Activated CD4-positive, alpha-beta T cell treated with anti-CD3 and anti-CD28 coated beads for 36 hours (primary cell): ENCODE results near the gene SYNM. TPM values are rescaled to one million over a fixed set of nuclear protein-coding genes. Genes with fewer than 3 reads are reported as not detected.

Experiments
- ATAC-seq: fragments of 200-7000 bp; cut with Tn5 transposase; one replicate; pipeline ENCODE4 v1.10.0; 2021; ENCODE audit warnings: mild to moderate bottlenecking, moderate library complexity
- CTCF ChIA-PET: fragments of 350-600 bp; sonication (Branson Sonifier 250); formaldehyde crosslinking; loops from one replicate; lab custom pipeline; 2021; ENCODE audit warnings: antibody characterized with exemption; lab: Charles Lee
- POLR2A ChIA-PET: fragments of 350-600 bp; sonication (Branson Sonifier 250); formaldehyde crosslinking; loops from one replicate; lab custom pipeline; 2021; ENCODE audit warnings: antibody characterized with exemption, inconsistent platforms; lab: Charles Lee
- DNase-seq: peaks from one replicate; pipeline ENCODE4 v3.0.0-alpha.2; 2020
- H3K27ac Mint-ChIP-seq: one replicate; pipeline ENCODE4 v1.8.0; 2021; ENCODE audit warnings: mixed read lengths
- H3K27me3 Mint-ChIP-seq: one replicate; pipeline ENCODE4 v1.8.0; 2021; ENCODE audit warnings: mixed read lengths
- H3K36me3 Mint-ChIP-seq: one replicate; pipeline ENCODE4 v1.8.0; 2021; ENCODE audit warnings: low read depth, mixed read lengths
- H3K4me1 Mint-ChIP-seq: one replicate; pipeline ENCODE4 v1.8.0; 2021; ENCODE audit warnings: mixed read lengths
- H3K4me3 Mint-ChIP-seq: one replicate; pipeline ENCODE4 v1.8.0; 2021; ENCODE audit warnings: mild to moderate bottlenecking, moderate library complexity, mixed read lengths
- H3K9me3 Mint-ChIP-seq: one replicate; pipeline ENCODE4 v1.8.0; 2021; ENCODE audit warnings: low read depth, mixed read lengths
- intact Hi-C, 2 experiments: fragments of 100-400 bp; cut with DNase I in 1 of 2; cut with micrococcal nuclease in 1 of 2; formaldehyde crosslinking; loops; one replicate each; pipeline versions ENCODE4 v1.14.2 to v1.15.1; 2022 to 2024; cut with DNase I, micrococcal nuclease
- total RNA-seq, 2 experiments: library from RNA; stranded (reverse); gene quantifications; one replicate each; pipeline ENCODE4 v1.2.3, GENCODE V29; 2021

Gene SYNM
- total RNA-seq, 2 experiments from 2014 or later = 0.09 to 0.14 TPM

- no peak overlapping the region for H3K27ac Mint-ChIP-seq
- no peak overlapping the region for H3K4me3 Mint-ChIP-seq
- POLR2A ChIA-PET = no interaction called here
- CTCF ChIA-PET = interaction anchor here (0.6 to 1.1 kb wide), 4 partner anchors 25 to 315 kb away, joined by 3 to 7 read pairs (median 4); no protein-coding TSS in a partner anchor
- no peaks in the 10 kb centered on the region for H3K36me3 Mint-ChIP-seq
- no peaks in the 10 kb centered on the region for H3K27me3 Mint-ChIP-seq
- H3K4me1 Mint-ChIP-seq = no peaks in the 10 kb centered on the region
- no peak for DNase-seq
- ATAC-seq = no peak
- intact Hi-C loops = no loop called here
- H3K9me3 Mint-ChIP-seq = no peaks in the 10 kb centered on the region
Observed at GRCh38 chr15:99134317-99134821, 29.5 kb downstream of the SYNM start.

GRCh38 chr15:99135194-99135593 lies 30.3 kb downstream of the SYNM start:
- Mint-ChIP-seq H3K36me3 (no peaks in the 10 kb centered on the region), H3K4me3 (no peak overlapping the region), H3K27me3 (no peaks in the 10 kb centered on the region), H3K9me3 (no peaks in the 10 kb centered on the region), H3K4me1 (no peaks in the 10 kb centered on the region), H3K27ac (no peak overlapping the region)
- intact Hi-C loops = no loop called here
- CTCF ChIA-PET = interaction anchor here (0.9 to 1.0 kb wide), 3 partner anchors 26 to 78 kb away, joined by 3 to 5 read pairs (median 4); no protein-coding TSS in a partner anchor
- peak; percentile 60 for ATAC-seq
- POLR2A ChIA-PET = no interaction called here
- DNase-seq = peak; percentile 21

GRCh38 chr15:99137111-99137546 lies 32.2 kb downstream of the SYNM start:
- intact Hi-C loops = no loop called here
- no peak overlapping the region for H3K4me3 Mint-ChIP-seq
- ChIA-PET POLR2A (no interaction called here), CTCF (no interaction called here)
- H3K36me3 Mint-ChIP-seq = no peaks in the 10 kb centered on the region
- no peak overlapping the region for H3K27ac Mint-ChIP-seq
- ATAC-seq (no peak), DNase-seq (no peak)
- H3K9me3 Mint-ChIP-seq = no peaks in the 10 kb centered on the region
- no peaks in the 10 kb centered on the region for H3K27me3 Mint-ChIP-seq
- H3K4me1 Mint-ChIP-seq = no peaks in the 10 kb centered on the region

- POLR2A ChIA-PET = no interaction called here
- CTCF ChIA-PET = no interaction called here
- no peaks in the 10 kb centered on the region for H3K36me3 Mint-ChIP-seq
- H3K27ac Mint-ChIP-seq = no peak overlapping the region
- no peak overlapping the region for H3K4me3 Mint-ChIP-seq
- ATAC-seq = no peak
- H3K4me1 Mint-ChIP-seq = no peaks in the 10 kb centered on the region
- no peak for DNase-seq
- H3K27me3 Mint-ChIP-seq = no peaks in the 10 kb centered on the region
- no peaks in the 10 kb centered on the region for H3K9me3 Mint-ChIP-seq
- intact Hi-C loops = no loop called here
Observed at GRCh38 chr15:99137877-99138276, 33.0 kb downstream of the SYNM start.

- intact Hi-C loops = no loop called here
- Mint-ChIP-seq H3K36me3 (no peaks in the 10 kb centered on the region), H3K27me3 (no peaks in the 10 kb centered on the region), H3K27ac (no peak overlapping the region), H3K4me3 (no peak overlapping the region), H3K4me1 (no peaks in the 10 kb centered on the region), H3K9me3 (no peaks in the 10 kb centered on the region)
- ATAC-seq = no peak
- CTCF ChIA-PET = no interaction called here
- POLR2A ChIA-PET = no interaction called here
- DNase-seq = no peak
Observed at GRCh38 chr15:99138491-99138982, 33.7 kb downstream of the SYNM start.

- Mint-ChIP-seq H3K4me1 (no peaks in the 10 kb centered on the region), H3K36me3 (no peaks in the 10 kb centered on the region), H3K4me3 (no peak overlapping the region), H3K27me3 (no peaks in the 10 kb centered on the region), H3K27ac (no peak overlapping the region), H3K9me3 (no peaks in the 10 kb centered on the region)
- intact Hi-C loops = no loop called here
- DNase-seq (no peak), ATAC-seq (no peak)
- POLR2A ChIA-PET = no interaction called here
- CTCF ChIA-PET = interaction anchor here (0.6 kb wide), 1 partner anchor 30 kb away, joined by 3 read pairs; no protein-coding TSS in a partner anchor
Observed at GRCh38 chr15:99139276-99139675, 34.4 kb downstream of the SYNM start.

GRCh38 chr15:99140590-99140989 lies 35.7 kb downstream of the SYNM start:
- no peak overlapping the region for H3K27ac Mint-ChIP-seq
- intact Hi-C loops = no loop called here
- no peaks in the 10 kb centered on the region for H3K27me3 Mint-ChIP-seq
- no peaks in the 10 kb centered on the region for H3K9me3 Mint-ChIP-seq
- ATAC-seq (no peak), DNase-seq (no peak)
- H3K4me1 Mint-ChIP-seq = no peaks in the 10 kb centered on the region
- no peak overlapping the region for H3K4me3 Mint-ChIP-seq
- CTCF ChIA-PET = no interaction called here
- H3K36me3 Mint-ChIP-seq = no peaks in the 10 kb centered on the region
- POLR2A ChIA-PET = no interaction called here

GRCh38 chr15:99141943-99142342 lies 37.1 kb downstream of the SYNM start:
- POLR2A ChIA-PET = no interaction called here
- ATAC-seq (no peak), DNase-seq (no peak)
- Mint-ChIP-seq H3K27me3 (no peaks in the 10 kb centered on the region), H3K27ac (no peak overlapping the region), H3K9me3 (no peaks in the 10 kb centered on the region), H3K36me3 (no peaks in the 10 kb centered on the region), H3K4me1 (no peaks in the 10 kb centered on the region), H3K4me3 (no peak overlapping the region)
- intact Hi-C loops = no loop called here
- CTCF ChIA-PET = no interaction called here

GRCh38 chr15:99142562-99142961 lies 37.7 kb downstream of the SYNM start:
- CTCF ChIA-PET = interaction anchor here (1.2 kb wide), 1 partner anchor 10 kb away, joined by 4 read pairs; no protein-coding TSS in a partner anchor
- no peak for DNase-seq
- H3K27me3 Mint-ChIP-seq = no peaks in the 10 kb centered on the region
- intact Hi-C loops = no loop called here
- no peaks in the 10 kb centered on the region for H3K4me1 Mint-ChIP-seq
- no peak overlapping the region for H3K27ac Mint-ChIP-seq
- H3K4me3 Mint-ChIP-seq = no peak overlapping the region
- ATAC-seq = no peak
- H3K36me3 Mint-ChIP-seq = no peaks in the 10 kb centered on the region
- H3K9me3 Mint-ChIP-seq = no peaks in the 10 kb centered on the region
- POLR2A ChIA-PET = no interaction called here

GRCh38 chr15:99143242-99143641 lies 38.4 kb downstream of the SYNM start:
- H3K27me3 Mint-ChIP-seq = no peaks in the 10 kb centered on the region
- no peak overlapping the region for H3K4me3 Mint-ChIP-seq
- no peaks in the 10 kb centered on the region for H3K9me3 Mint-ChIP-seq
- ATAC-seq (no peak), DNase-seq (no peak)
- no peaks in the 10 kb centered on the region for H3K4me1 Mint-ChIP-seq
- H3K27ac Mint-ChIP-seq = no peak overlapping the region
- CTCF ChIA-PET = interaction anchor here (1.2 kb wide), 1 partner anchor 9 kb away, joined by 4 read pairs; no protein-coding TSS in a partner anchor
- no peaks in the 10 kb centered on the region for H3K36me3 Mint-ChIP-seq
- POLR2A ChIA-PET = no interaction called here
- intact Hi-C loops = no loop called here

GRCh38 chr15:99143655-99144610 lies 39.1 kb downstream of the SYNM start:
- CTCF ChIA-PET = interaction anchor here (1.2 kb wide), 1 partner anchor 8 kb away, joined by 4 read pairs; no protein-coding TSS in a partner anchor
- no peak overlapping the region for H3K4me3 Mint-ChIP-seq
- no peaks in the 10 kb centered on the region for H3K4me1 Mint-ChIP-seq
- POLR2A ChIA-PET = no interaction called here
- no peak overlapping the region for H3K27ac Mint-ChIP-seq
- intact Hi-C loops = no loop called here
- ATAC-seq = no peak
- no peaks in the 10 kb centered on the region for H3K36me3 Mint-ChIP-seq
- H3K27me3 Mint-ChIP-seq = no peaks in the 10 kb centered on the region
- no peak for DNase-seq
- H3K9me3 Mint-ChIP-seq = no peaks in the 10 kb centered on the region
